LHCN-M2 (cell line): ENCODE data around the gene IL1R1. TPM values are rescaled to one million over a fixed set of nuclear protein-coding genes. Genes with fewer than 3 reads are reported as not detected.
"Not testable (repeated sequence)": the region's sequence is repeated elsewhere in the genome, so short reads cannot be mapped to it uniquely, and the experiment has no call there.

Experiments used
- DNase-seq: peaks from one replicate; pipeline ENCODE4 v3.0.0-alpha.2; 2012; ENCODE audit warnings: low read depth
- polyA plus RNA-seq: library from polyadenylated mRNA; unstranded; fragments of >200 nt; gene quantifications from one replicate; pipeline ENCODE4 v1.2.1, GENCODE V29; 2012; ENCODE audit warnings: missing spikeins
- total RNA-seq: library from RNA; depleted of rRNA; stranded (reverse); fragments of >200 nt; gene quantifications from 2 replicates; pipeline ENCODE4 v1.2.3, GENCODE V29; 2014; rRNA removed

Gene IL1R1, protein sequence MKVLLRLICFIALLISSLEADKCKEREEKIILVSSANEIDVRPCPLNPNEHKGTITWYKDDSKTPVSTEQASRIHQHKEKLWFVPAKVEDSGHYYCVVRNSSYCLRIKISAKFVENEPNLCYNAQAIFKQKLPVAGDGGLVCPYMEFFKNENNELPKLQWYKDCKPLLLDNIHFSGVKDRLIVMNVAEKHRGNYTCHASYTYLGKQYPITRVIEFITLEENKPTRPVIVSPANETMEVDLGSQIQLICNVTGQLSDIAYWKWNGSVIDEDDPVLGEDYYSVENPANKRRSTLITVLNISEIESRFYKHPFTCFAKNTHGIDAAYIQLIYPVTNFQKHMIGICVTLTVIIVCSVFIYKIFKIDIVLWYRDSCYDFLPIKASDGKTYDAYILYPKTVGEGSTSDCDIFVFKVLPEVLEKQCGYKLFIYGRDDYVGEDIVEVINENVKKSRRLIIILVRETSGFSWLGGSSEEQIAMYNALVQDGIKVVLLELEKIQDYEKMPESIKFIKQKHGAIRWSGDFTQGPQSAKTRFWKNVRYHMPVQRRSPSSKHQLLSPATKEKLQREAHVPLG
- total RNA-seq = 39.0 and 42.7 TPM in 2 replicates
- polyA plus RNA-seq = 7.7 TPM

DNA sequence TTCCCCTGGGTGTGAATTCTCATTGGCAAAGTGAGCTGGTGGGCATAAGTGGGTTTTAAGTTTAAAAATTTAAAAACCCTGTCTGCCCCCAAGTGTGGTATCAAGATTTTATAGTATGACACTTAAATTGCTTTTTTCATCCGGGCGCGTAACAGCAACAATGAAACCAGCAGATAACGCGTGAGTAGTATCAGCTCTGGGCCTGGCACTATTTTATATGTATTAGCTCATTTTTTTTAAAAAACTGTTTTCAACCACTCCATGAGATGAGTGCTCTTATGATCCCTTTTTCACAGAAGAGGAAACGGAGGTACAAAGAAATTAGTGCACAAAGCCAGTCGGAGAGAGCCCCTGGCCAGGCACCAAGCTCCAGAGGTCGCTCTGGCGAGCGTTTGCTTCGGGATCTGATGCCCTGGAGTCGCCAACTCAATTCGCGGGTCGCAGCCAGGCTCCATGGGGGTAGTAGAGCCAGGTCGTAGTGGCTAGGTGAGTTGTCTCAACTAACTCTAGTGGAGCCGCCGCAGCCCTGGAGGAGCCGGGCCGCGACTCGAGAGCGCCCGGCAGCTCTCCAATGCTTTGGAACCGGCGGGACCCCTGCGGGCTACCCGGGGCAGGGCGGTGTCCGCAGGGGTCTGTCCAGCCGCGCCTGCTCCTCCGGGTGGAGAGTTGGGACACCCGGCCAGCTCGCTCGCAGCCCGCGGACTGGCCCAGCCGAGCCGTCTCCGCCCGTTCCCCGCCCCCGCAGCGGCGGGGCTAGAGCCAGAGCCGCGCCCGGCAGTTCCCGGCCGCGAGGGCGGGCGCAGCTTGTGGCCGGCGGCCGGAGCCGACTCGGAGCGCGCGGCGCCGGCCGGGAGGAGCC, at the start of gene IL1R1:
IL1R1 (plus strand) TSS at position 777 of the 859 bp plus-strand sequence. CDS start 14,979 bp downstream, outside the sequence.
- DNase-seq = peak; percentile 70

DNA sequence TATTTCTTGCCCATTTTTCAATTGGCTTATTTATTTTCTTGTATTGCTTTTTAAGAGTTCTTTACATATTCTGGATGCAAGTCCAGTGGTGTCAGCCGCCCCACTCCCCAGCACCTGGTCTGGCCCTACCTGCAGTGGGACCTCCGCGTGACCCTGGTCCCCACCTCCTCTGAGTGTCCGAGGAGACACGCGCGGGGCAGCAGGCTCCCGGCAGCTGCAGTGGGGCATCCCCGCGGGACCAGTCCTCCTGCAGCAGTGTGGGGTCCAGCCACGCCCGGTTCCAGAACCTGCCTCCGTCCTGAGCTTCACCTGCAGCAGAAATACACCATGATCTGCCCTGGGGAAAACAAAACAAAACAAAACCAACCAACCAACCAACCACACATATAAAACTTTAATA, 48.9 kb upstream of the IL1R1 start:
- no peak for DNase-seq

DNA sequence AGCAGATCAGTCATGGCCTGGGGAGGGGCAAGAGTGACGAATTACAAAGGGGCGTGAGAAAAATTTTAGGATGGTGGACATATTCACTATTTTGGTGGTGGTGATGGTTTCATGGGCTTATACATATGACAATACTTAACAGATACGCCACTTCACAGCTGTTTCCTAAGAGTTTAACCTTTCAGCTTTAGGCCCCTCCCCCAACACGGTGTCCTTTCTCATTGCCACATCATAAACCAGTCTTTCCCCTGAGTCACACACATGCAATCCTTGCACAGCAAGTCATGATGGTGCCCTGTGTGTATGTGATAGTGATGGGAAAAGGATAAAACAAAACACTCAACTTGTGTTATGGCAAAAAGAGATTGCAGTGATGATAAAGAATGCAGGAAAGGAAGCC, 47.6 kb upstream of the IL1R1 start:
- DNase-seq = peak; percentile 95

DNA sequence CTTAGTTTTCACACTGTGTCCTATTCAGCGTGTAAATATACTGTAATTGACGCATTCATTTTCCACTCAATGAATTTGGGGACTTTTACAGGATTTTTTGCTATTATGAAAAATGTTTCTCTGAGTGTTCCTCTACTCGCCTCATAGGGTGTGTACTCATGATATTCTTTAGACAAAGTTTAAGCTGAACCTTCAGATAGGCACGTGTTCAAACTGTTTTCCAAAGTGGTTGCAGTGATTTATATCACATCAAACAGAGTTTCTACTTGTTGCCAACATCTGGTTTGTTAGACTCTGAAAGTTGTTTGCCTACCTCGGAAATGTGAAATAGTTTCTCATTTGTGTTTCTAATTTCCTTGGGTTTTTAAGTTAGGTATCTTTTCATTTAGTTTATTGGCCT, 46.4 kb upstream of the IL1R1 start:
- no peak for DNase-seq

DNA sequence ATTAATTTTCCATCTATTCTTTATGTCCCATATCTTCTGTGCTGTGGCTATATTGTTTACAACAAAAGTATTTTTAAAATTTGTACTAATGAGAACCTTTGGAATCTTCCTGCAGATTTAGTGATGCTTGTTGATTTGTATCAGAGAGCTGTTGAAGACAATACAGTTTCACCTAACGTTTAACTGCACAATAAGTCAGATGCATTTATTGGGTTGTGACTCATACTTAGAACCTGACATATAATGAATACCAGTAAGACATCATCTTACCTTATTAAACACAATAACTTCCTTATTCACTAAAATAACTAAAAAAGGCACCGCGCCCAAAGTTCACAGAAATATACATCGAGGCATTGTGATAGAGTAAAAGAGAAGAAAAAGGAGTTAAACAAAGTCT, 43.8 kb upstream of the IL1R1 start:
- no peak for DNase-seq

DNA sequence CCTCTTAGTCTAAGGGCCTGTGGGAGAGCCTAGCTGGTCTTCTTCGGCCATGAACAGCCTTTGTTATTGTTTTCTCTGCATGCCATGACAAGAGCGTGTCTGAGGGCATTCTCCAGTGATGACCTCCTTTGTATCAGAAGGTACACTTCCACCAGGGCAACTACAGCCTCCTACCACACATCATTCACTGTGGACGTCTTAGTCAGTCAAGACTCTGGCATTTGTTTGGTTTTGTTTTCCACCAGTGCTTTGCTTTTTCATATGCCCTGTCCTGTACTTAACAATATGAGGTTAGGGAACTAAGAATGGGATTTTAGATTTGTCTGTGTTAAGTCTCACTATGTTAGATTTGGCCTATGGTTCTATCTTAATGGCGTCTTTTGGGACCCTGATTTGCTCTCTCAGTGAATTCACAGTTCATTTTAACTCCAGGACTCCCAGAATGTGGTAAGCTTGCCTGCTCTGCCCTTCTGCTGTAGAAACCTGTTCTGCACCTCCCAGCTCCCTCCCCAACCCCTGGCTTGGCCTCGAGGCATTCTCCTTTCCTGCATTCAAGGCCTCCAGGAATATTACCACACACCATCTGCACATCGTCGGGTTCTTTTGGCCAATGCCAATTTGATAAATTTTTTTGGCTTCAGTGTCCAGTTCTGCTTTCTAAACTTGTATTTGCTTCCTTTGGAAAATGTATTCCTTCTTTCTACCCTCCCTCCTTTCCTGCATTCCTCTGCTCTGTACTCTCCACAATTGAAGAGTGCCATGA, 42.8 kb upstream of the IL1R1 start:
- DNase-seq = no peak

DNA sequence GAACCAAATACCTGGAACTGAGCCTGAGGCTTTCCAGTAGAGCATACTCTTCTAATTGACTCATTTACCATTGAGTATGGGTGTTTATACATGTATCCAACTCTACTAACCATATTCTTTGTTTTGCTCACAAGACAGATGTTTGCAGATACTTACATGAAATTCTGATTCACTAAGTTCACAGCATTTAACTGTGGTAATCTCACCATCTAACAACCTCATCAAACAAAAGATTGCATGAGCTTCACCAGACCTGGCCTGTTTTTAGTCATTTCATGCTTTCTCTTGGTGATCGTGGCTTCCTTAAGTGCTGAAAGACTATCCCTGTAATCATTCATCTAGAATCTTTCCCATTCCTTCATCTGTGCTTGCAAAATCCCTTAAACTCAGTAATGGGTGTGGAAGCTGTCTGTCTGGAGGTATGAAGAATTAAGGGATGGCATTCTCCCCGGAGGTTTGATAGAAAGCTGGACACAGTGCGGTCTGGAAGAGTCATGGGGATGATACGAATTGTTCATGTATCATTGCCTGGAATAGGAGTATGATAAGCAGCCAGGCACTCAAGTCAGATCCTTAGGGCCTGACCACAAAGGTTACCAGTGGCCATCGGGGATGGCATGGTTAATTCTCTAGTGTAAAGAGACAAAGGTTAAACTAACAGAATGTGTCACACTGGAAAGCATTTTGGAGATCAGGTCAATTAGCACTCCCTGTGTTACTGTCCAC, 42.0 kb upstream of the IL1R1 start:
- DNase-seq = peak; percentile 84

DNA sequence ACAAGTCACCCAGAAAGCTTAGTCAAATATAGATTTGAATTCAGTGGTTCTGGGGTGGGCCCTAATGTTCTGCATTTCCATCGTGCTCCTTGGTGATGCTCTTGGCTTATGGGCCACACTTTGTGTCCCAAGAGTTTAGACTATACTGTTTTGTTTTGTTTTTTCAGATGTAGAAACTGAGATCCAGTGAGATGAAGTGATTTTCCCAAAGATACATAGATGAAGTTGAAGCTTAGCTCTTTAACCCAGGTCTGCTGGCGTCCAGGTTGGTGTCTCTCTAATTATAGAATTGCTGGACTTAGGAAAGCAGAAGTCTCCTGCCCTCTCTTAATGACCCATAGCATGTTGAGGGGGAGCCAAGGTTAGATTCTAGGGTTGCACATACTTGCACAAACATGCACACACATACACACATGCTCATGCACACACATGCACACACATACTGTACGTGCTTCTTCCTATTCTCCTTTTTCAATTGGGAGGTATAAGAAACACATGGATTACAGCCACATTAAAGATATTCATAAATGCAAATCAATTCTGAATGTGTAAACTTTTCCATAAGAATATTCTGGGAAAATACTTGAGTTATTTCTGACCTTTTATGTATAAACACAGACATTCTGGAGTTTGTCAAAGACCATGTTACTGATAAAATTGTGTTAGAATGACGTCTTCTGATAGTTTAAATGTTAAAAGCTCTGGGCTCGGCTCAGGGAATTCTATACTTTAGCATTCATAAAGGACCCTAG, 41.3 kb upstream of the IL1R1 start:
- DNase-seq = no peak

DNA sequence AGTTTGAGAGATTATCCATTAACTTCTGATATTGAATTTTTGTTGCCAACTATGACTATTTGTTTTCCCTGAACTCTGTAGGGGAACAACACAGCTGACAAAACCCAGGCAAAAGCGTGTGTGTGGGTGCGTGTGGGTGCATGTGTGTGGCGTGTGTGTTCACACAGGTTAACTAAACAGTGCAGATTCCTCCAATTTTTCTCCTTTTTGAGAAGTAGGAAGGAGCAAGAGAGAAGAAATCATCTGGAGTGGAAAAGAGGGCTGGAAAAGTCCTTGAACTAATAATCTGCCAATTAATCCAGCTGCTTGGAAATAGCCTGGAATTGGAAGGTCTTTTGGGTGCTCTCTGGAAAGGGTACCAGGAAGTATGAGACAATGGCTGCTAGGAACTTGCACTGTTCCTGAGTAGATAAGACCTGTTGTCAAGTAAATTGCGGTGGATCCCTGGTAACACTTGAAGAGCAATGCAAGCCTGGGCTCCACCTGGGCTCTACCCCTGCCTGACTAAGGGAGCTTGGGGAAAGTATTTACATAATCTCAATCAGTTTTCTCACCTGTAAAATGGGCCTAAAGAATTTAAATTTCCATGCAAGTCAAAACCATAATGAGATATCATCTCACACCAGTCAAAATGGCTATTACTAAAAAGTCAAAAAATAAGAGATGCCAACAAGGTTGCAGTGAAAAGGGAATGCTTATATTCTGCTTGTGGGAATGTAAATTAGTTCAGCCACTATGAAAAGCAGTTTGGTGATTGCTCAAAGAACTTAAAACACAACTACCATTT, 40.5 kb upstream of the IL1R1 start:
- DNase-seq = no peak

DNA sequence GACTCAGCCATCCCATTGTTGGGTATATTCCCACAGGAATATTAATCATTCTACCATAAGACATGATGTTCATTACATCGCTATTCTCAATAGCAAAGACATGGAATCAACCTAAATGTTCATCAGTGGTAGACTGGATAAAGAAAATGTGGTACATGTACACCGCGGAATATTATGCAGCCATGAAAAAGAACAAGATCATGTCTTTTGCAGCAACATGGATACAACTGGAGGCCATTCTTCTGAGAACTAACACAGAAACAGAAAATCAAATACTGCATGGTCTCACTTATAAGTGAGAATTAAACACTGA, 40.0 kb upstream of the IL1R1 start:
- not testable (repeated sequence) for DNase-seq

DNA sequence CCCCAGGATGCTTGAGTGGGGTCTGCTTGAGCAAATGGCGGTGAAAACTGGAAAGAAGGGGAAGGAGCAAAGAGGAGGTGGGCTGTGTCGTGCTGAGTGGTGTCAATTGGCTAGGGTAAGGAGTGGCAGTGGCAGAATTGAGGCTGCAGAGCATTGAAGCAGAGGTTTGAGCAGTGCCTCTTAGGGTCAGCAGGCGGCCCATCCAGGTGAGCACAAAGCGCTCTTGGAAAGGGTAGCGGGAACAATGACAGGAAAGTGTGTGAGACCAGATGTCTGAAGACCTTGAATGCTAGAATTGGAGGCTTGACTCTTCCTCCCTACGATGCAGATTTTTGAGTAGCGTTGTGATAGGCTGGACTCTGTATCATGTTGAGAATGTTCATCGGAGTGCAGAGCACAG, 39.3 kb upstream of the IL1R1 start:
- DNase-seq = no peak

DNA sequence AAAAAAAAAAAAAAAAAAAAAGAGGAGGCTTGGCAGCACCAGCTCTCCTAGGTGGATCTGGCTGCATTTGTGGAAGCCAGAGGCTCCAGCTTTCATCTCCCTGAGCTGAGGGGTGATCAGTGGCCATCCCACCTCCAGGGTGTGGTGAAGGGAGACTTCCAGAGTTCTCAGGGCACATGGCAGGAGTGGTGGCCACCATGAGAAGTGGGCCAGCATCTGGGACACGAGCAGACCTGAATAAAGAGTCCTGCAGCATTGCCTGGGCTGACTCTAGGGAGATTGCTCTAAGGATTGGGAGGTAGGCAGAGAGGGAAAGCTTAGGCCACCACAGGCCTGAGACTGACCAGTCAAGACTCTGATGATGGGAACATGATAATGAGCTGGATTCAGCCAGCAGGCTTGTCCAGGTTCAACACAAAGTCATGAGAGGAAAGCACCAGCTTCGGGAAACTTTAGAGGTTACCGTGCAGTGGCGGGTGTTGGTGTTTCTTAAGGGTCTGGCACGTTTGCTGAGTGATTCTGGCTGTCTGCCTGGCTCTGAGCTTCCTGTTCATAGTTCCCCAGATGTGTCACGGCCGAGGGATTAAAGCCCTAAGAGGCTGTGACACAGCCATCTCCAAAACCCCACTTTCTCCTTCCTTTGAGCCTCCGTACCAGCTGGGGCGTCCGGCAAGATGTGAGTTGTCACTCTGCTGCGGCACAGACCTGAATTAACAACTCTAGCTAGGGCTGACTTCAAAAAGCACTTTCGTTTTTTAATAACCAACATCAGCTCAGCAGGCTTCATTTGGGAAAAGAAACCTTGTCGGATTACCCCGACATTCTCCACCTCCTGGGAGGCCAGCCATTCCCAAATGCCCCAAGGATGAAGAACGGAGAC, 38.3 kb upstream of the IL1R1 start:
- peak; percentile 94 for DNase-seq

DNA sequence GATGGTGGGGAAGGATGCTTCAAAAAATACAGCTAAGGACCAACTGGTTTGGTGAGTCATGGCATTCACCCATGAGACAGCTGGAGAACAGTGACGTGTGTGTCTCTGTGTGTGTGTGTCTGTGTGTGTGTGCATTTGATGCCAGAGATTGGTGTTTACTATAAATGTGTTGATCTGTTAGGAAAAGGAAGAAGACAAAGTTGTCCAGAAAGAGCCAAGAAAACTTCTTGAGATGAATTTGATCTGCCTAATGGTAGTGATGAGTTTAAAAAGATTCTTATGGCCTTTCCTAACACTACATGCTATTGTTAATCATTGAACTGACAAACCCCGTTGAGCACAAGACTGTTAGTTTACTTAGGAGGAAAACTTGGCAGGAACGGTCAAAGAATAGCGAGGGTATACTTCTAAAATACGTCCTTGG, 36.4 kb upstream of the IL1R1 start:
- peak; percentile 95 for DNase-seq

DNA sequence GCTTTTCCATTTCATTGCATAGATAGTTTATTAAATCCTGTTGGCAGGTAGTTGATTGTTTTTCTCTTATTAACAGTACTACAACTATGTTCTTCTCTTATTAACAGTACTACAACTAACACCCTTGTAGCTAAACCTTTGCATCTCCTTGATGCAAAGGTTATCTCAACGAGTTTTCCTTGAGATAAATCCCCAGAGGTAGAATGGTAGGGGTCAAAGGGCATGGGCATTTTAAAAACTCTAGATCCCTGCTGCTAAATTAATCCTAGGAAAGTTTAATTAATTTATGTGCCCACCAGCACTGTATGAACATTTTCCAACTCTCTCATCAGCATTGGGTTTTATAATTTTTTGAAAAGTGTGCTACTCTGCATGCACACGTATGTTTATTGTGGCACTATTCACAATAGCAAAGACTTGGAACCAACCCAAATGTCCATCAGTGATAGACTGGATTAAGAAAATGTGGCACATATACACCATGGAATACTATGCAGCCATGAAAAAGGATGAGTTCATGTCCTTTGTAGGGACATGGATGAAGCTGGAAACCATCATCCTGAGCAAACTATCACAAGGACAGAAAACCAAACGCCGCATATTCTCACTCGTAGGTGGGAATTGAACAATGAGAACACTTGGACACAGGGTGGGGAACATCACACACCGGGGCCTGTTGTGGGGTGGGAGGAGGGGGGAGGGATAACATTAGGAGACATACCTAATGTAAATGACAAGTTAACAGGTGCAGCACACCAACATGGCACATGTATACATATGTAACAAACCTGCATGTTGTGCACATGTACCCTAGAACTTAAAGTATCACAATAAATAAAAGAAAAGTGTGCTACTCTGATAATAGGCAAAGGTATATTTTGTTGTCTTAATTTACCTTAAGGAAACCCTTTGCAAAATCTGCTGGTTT, 35.5 kb upstream of the IL1R1 start:
- DNase-seq = not testable (repeated sequence)

DNA sequence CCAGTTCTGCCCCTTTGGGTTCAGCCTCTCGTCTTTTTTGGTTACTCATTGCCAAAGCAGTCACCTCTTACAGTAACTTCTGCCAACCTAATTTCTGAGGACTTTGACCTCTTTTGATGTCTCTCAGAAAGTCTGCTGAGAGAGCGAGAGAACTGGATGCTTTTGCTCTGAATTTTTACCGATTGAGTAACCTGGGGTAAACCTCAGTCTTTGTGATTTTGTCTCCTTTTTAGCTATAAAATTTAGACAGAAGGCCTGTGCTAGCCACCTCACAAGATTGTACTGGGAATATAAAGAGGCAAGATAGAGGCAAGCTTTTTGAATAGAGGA, 34.8 kb upstream of the IL1R1 start:
- peak; percentile 63 for DNase-seq

DNA sequence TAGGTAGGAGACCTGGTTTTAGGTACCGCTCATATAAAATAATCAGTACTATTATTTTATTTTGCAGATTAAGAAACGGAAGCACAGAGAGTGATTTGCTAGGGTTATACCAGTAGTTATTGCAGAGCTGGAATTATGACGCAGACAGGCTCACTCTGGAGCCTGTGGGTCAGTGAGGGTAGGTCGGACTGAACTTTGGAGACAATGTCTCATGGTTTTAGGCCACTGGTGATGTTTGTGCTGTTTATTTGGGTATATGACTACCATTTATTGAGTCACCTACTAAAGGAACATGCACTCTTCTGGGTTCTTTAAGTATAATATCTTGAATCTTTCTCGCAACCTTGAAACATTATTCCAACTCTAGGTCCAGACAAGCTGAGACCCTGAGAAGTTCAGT, 33.5 kb upstream of the IL1R1 start:
- no peak for DNase-seq

DNA sequence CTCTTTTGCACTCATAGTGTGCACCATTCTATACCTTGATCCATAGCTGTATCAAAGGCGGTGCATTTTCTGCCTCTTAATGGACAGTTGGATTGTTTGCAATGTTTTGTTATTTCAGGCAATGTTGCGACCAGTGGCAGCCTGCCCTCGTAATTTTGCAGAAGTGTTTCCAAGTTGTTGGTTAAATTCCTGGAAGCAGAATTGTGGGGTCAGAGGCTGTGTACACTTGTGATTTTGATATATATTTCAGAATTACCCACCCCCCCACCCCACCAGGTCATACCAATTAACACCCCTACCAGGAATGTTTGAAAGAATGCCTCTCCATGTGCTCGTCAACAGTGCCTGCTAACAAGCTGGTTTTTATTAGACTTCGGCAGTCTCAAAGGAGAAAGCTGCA, 32.4 kb upstream of the IL1R1 start:
- no peak for DNase-seq
